GM19239 (cell line): ENCODE measurements around the gene SMARCAL1.
"Not testable (repeated sequence)": the region's sequence is repeated elsewhere in the genome, so short reads cannot be mapped to it uniquely, and the experiment has no call there.

Experiments
- DNase-seq: peaks from one replicate; pipeline ENCODE4 v3.0.0; 2011; ENCODE audit warnings: low spot score; ENCODE audit not compliant: insufficient read length
- FAIRE-seq: peaks from 2 replicates; lab custom pipeline; 2011; peaks lifted over from hg19 to GRCh38; lab: Jason Lieb, UNC

SMARCAL1 gene

GRCh38 chr2:216412022-216412999 is at the start of gene SMARCAL1:
TSS of gene SMARCAL1 (plus strand) at chr2:216412484. CDS start at chr2:216414705, 2,221 bp downstream.
- DNase-seq: peak; percentile 74
- FAIRE-seq: peak; percentile 100

- DNase-seq: no peak
These were observed 49.6 kb upstream of the SMARCAL1 start for GRCh38 chr2:216362730-216363129.

DNA sequence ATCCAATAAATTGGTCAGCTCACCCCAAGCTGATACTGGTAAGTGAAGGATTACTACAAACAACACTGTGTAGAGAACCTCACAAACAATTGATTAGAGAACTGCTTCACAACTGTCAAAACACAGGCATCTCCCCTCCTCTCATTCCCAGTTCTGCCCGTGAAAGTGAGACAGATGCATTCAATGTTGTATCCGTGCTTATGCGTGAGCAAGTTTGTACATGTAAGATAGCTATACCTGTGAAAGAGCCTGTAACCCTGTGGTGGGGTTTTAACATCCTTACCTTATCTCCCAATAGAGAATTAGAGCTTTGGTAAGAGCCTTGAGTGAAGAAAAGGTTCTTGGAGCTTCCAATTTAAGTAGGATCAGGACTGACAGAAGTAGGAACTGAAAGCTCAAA is 49.1 kb upstream of the SMARCAL1 start:
- FAIRE-seq: no peak
- DNase-seq: no peak

More at GRCh38 chr2:216362730-216363129, 49.6 kb upstream of the SMARCAL1 start:
- no peak for FAIRE-seq

- FAIRE-seq: no peak
- DNase-seq: no peak
These were observed 46.8 kb upstream of the SMARCAL1 start for GRCh38 chr2:216365518-216365917.

DNA sequence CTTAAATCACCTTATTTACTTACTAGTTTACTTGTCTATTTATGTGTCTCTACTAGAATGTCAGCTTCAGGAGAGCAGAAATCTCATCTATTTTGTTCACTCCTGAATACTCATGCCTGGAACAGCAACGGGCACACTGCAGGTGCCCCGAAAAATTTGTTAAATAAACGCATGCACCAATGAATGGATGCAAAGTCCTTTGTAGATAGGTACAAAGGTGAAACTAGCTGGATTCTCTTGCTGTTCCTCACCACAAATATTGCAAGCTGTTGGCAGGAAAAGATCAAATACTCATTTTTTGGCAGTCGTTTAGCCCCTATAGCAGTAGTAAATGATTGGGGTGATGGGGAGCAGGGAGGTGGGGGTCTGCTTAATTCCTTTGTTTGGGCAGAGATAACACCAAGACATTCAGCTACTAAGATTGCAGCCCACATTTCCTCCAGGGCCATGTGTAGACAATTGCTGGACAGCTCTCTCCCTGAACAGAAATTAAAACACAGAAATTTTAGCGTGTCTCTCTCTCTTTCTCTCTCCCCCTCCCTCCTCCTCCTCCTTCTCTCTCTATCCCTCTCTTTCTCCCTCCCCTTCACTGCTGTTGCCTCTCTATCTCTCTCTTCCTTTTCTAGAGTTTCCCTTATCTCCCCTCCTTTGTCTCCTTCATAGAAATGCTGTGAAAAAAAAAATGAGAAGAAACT is 45.4 kb upstream of the SMARCAL1 start:
- no peak for DNase-seq
- FAIRE-seq: no peak

- DNase-seq (no peak), FAIRE-seq (no peak)
These were observed 42.5 kb upstream of the SMARCAL1 start for GRCh38 chr2:216369821-216370220.

DNA sequence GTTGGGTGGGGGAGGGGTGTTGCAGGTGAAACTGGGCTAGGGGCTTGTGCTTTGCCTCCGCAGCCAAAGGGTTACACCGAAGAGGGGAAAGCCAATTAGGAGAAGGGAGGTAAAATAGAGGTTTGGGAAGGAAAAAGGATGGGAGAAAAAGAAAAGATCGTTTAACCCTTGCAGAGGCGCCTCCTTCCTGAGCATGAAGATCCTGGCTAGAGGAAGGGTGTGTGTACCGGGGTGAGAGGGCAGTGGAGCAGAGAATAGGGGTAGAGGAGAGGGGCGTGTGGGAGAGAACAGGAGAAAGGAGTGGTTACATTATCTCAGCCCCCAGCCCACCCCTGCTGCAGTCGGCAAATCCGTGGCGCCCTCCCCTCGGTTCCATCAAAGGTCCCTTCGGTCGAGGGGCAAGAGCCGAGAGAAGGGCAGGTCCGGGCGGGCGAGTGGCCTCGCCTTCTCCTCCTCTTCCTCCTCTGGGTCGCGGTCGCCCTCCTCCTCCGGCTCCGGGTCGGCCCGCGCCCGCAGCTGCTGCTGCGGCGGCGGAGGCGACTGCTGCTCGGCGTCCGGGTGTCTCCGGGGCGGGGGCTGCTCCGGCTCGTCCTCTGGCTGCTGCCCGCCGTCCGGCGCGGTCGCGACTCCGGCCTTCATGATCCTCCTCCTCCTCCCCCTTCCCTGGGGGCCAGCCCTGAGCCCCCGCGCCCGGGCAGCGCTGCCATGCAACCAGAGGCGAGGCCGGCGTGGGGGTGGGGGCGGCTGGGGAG is 41.1 kb upstream of the SMARCAL1 start:
- no peak for DNase-seq
- FAIRE-seq: no peak

GRCh38 chr2:216371721-216372702 is 40.3 kb upstream of the SMARCAL1 start, which contains the start of gene MARCHF4:
TSS of gene MARCHF4 (minus strand) at chr2:216372483. CDS start at chr2:216370260, 2,223 bp downstream.
- peak; percentile 17 for DNase-seq
- FAIRE-seq: no peak

DNA sequence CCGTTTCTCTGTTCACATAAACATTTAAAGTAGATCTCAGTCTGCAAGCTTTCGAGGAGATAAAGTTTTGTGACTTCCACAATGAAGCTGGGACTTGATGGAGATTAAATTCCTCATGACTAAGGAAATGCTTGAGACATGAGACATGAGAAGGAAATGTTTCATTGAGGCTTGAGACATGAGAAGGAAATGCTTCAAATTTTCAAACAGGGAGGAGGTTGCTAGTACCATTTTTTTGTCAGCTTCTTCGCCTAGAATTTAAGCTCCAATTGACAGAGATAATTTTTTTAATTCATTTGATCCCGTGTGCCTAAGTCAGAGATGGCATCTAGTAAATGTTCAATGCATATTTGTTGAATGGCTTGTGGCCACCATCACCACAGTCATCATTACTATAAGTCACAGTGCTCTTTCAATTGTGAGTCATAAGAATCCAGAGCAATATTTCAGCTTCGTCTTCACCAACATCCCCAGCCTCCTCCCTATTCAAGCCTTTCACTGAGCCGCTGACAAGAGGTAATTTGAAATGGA is 39.5 kb upstream of the SMARCAL1 start:
- no peak for FAIRE-seq
- DNase-seq: no peak

DNA sequence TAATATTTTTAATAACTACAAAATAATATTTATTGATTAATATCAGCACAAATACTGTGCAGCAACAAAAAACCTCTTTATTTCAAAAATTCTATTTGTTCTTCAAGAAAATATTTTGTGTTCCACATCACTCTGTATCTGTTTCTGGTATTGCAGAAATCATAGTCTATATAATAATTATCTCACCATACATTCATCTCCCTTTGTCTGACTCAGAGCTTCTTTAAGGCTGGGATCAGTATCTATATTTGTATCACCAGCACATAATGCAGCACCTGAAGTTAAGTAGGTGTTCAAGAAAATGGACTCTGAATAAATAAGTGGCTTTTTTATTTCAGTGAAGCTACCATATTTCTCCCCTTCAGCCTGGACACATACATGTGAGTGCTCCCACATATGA is 38.4 kb upstream of the SMARCAL1 start:
- FAIRE-seq: no peak

DNA sequence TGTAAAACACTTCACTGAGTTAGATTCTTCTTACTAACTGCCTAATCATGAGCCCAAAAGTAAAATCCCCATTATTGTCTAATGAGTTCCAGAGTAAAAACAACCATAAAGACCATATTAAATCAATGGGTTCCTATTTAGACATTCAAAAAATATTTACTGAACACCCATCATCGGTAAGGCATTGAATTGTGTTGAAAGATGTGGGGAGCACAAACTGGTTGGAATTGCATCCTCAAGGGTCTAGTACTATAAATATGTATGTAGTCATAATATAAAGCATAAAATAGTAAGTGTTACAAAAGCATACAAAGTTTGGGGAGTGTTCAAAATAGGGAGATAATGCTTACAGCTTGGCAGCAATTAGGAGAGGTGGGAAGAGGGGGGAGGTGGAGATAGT is 37.0 kb upstream of the SMARCAL1 start:
- FAIRE-seq (no peak), DNase-seq (no peak)

More for the DNA sequence above, 38.4 kb upstream of the SMARCAL1 start:
- no peak for DNase-seq

GRCh38 chr2:216379977-216380376 is 32.3 kb upstream of the SMARCAL1 start:
- DNase-seq (no peak), FAIRE-seq (no peak)

- not testable (repeated sequence) for FAIRE-seq, DNase-seq
These were observed 27.9 kb upstream of the SMARCAL1 start for GRCh38 chr2:216384409-216384808.

GRCh38 chr2:216385478-216385877 is 26.8 kb upstream of the SMARCAL1 start:
- DNase-seq (no peak), FAIRE-seq (no peak)

DNA sequence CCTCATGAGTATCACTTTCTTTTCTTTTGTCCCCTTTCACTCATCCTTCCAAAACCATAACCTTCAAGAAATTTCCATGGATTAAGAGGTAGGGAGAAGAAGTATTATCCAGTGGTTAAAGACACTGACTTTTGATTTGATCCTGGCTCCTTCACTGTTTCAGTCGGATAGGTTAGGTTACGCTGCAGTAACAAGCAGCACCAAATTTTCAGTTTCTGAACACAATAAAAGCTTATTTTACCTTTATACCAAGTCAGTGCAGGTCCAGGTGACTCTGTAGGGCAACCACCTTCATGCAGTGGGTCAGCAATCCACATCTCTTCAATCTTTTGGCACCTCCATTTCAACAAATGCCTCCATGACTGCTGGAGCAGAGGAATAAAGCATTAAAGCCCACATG is 25.0 kb upstream of the SMARCAL1 start:
- FAIRE-seq: no peak
- DNase-seq: no peak

GRCh38 chr2:216388046-216388884 is 24.0 kb upstream of the SMARCAL1 start:
- DNase-seq: no peak
- FAIRE-seq: no peak

GRCh38 chr2:216389570-216389969 is 22.7 kb upstream of the SMARCAL1 start:
- no peak for FAIRE-seq
- DNase-seq: no peak

- FAIRE-seq (no peak), DNase-seq (no peak)
These were observed 20.9 kb upstream of the SMARCAL1 start for GRCh38 chr2:216391401-216391800.
